H7 (cell line): Measurements from ENCODE around the gene APOA1. TPM values are rescaled to one million over a fixed set of nuclear protein-coding genes. Genes with fewer than 3 reads are reported as not detected.

Experiments used
- DNase-seq: peaks from one replicate; pipeline ENCODE4 v3.0.0; 2012
- H3K27me3 ChIP-seq: 2 replicates; pipeline ENCODE4 v1.6.0; 2011; ENCODE audit warnings: mild to moderate bottlenecking, low read length; ENCODE audit not compliant: control insufficient read depth, insufficient read depth
- H3K36me3 ChIP-seq: replicated peaks from 2 replicates; pipeline ENCODE4 v1.5.1; 2011; ENCODE audit warnings: low read length; ENCODE audit not compliant: control insufficient read depth, insufficient read depth
- H3K4me3 ChIP-seq: 2 replicates; pipeline ENCODE4 v1.5.1; 2011; ENCODE audit warnings: low read depth, mild to moderate bottlenecking, control low read depth, low read length, moderate library complexity; ENCODE audit not compliant: insufficient read depth
- total RNA-seq: library from RNA; depleted of rRNA; stranded (reverse); fragments of >200 nt; shearing (Covaris generic); gene quantifications from 2 replicates; pipeline ENCODE4 v1.2.3, GENCODE V29; 2014

APOA1 gene
- total RNA-seq, 1 experiment from 2014 or later = 12.8 TPM

- no peak for DNase-seq
- Histone ChIP-seq H3K4me3 (no peak overlapping the region), H3K36me3 (no peaks in the 10 kb centered on the region), H3K27me3 (no peaks in the 10 kb centered on the region)
Measured at GRCh38 chr11:116800610-116801009, 36.8 kb downstream of the APOA1 start.

- Histone ChIP-seq H3K4me3 (no peak overlapping the region), H3K27me3 (no peaks in the 10 kb centered on the region), H3K36me3 (no peaks in the 10 kb centered on the region)
- DNase-seq = no peak
Measured at GRCh38 chr11:116798368-116798767, 39.1 kb downstream of the APOA1 start.

- no peak overlapping the region for H3K4me3 ChIP-seq
- H3K36me3 ChIP-seq = no peaks in the 10 kb centered on the region
- DNase-seq = no peak
- no peaks in the 10 kb centered on the region for H3K27me3 ChIP-seq
Measured at GRCh38 chr11:116797816-116798215, 39.6 kb downstream of the APOA1 start.

- no peak for DNase-seq
- peaks cover 1% of the 10 kb centered on the region; the same call in 1 of the 2 replicates for H3K27me3 ChIP-seq
- no peak overlapping the region for H3K4me3 ChIP-seq
- H3K36me3 ChIP-seq = no peaks in the 10 kb centered on the region
Measured at GRCh38 chr11:116796548-116796947, 40.9 kb downstream of the APOA1 start.

- Histone ChIP-seq H3K4me3 (no peak overlapping the region), H3K27me3 (peaks cover 6% of the 10 kb centered on the region), H3K36me3 (no peaks in the 10 kb centered on the region)
- no peak for DNase-seq
Measured at GRCh38 chr11:116794851-116795250, 42.6 kb downstream of the APOA1 start.

GRCh38 chr11:116793772-116794097, 43.7 kb downstream of the APOA1 start:
- Histone ChIP-seq H3K4me3 (no peak overlapping the region), H3K27me3 (peaks cover 6% of the 10 kb centered on the region), H3K36me3 (no peaks in the 10 kb centered on the region)
- no peak for DNase-seq

GRCh38 chr11:116792869-116793771, 44.3 kb downstream of the APOA1 start:
- DNase-seq = no peak
- Histone ChIP-seq H3K27me3 (peaks cover 6% of the 10 kb centered on the region), H3K36me3 (no peaks in the 10 kb centered on the region), H3K4me3 (no peak overlapping the region)

- no peak overlapping the region for H3K4me3 ChIP-seq
- no peaks in the 10 kb centered on the region for H3K36me3 ChIP-seq
- peak; percentile 34 for DNase-seq
- peaks cover 6% of the 10 kb centered on the region for H3K27me3 ChIP-seq
Measured at GRCh38 chr11:116792144-116792868, 45.1 kb downstream of the APOA1 start.

GRCh38 chr11:116791813-116792143, 45.6 kb downstream of the APOA1 start, which contains the start of gene APOA5:
Gene APOA5, minus strand, starts transcription at chr11:116791879. Its CDS starts 19 bp downstream, at chr11:116791860.
- H3K4me3 ChIP-seq = no peak within 1 kb of the TSS
- no peaks in the 10 kb centered on the region for H3K36me3 ChIP-seq
- peaks cover 6% of the 10 kb centered on the region for H3K27me3 ChIP-seq
- no peak for DNase-seq

GRCh38 chr11:116791002-116791812, 46.2 kb downstream of the APOA1 start:
- Histone ChIP-seq H3K36me3 (peaks cover 3% of the 10 kb centered on the region), H3K4me3 (no peak overlapping the region), H3K27me3 (peaks cover 6% of the 10 kb centered on the region)
- DNase-seq = peak; percentile 95

GRCh38 chr11:116790167-116791001, 47.0 kb downstream of the APOA1 start:
- Histone ChIP-seq H3K4me3 (no peak overlapping the region), H3K36me3 (peaks cover 9% of the 10 kb centered on the region), H3K27me3 (peaks cover 6% of the 10 kb centered on the region)
- DNase-seq = peak; percentile 35

- Histone ChIP-seq H3K4me3 (no peak overlapping the region), H3K27me3 (peaks cover 6% of the 10 kb centered on the region), H3K36me3 (peaks cover 22% of the 10 kb centered on the region)
- DNase-seq = no peak
Measured at GRCh38 chr11:116788975-116789374, 48.4 kb downstream of the APOA1 start.

GRCh38 chr11:116788534-116788933, 48.9 kb downstream of the APOA1 start:
- H3K4me3 ChIP-seq = peak overlapping the region; percentile 64

More at GRCh38 chr11:116788534-116788933, 48.9 kb downstream of the APOA1 start:
- DNase-seq = no peak
- H3K36me3 ChIP-seq = peaks cover 25% of the 10 kb centered on the region
- peaks cover 6% of the 10 kb centered on the region for H3K27me3 ChIP-seq
